IPS DF 6.9 (cell line): ENCODE measurements around the gene SRPX.

Experiments
- DNase-seq: peaks from one replicate; pipeline ENCODE4 v3.0.0-alpha.2; 2013; ENCODE audit warnings: low read depth, low spot score
- H3K27ac ChIP-seq: one replicate; pipeline ENCODE4 v1.5.1; 2013; ENCODE audit warnings: low read length, control low read depth
- H3K27me3 ChIP-seq: 2 replicates; pipeline ENCODE4 v1.6.1; 2013; ENCODE audit warnings: mild to moderate bottlenecking, low read length; ENCODE audit not compliant: control insufficient read depth, insufficient read depth
- H3K36me3 ChIP-seq: 2 replicates; pipeline ENCODE4 v1.6.1; 2013; ENCODE audit warnings: low read length; ENCODE audit not compliant: control insufficient read depth, insufficient read depth
- H3K4me1 ChIP-seq: 2 replicates; pipeline ENCODE4 v1.6.1; 2013; ENCODE audit warnings: low read length; ENCODE audit not compliant: control insufficient read depth, insufficient read depth
- H3K4me3 ChIP-seq: 2 replicates; pipeline ENCODE4 v1.5.1; 2013; ENCODE audit warnings: mild to moderate bottlenecking, low read length
- H3K9me3 ChIP-seq: 2 replicates; pipeline ENCODE4 v1.6.1; 2013; ENCODE audit warnings: low read length, inconsistent platforms; ENCODE audit not compliant: control insufficient read depth, insufficient read depth
- WGBS: extraction: QIAGEN DNeasy Blood & Tissue Kit; methylation state at CpG from one replicate; pipeline ENCODE4 v1.1.7; 2013; ENCODE audit warnings: mixed read lengths, missing lambda C conversion rate; ENCODE audit not compliant: insufficient read length, insufficient coverage; 5-methylcytosine and 5-hydroxymethylcytosine counted together

Gene SRPX

GRCh38 chrX:38172596-38172995 is 48.1 kb downstream of the SRPX start:
- Histone ChIP-seq H3K4me3 (no peak overlapping the region), H3K36me3 (no peaks in the 10 kb centered on the region), H3K27me3 (no peaks in the 10 kb centered on the region), H3K4me1 (no peaks in the 10 kb centered on the region), H3K27ac (no peak overlapping the region), H3K9me3 (no peaks in the 10 kb centered on the region)
- WGBS = no CpG with 5 or more reads among the region's 3 CpGs
- DNase-seq = no peak

GRCh38 chrX:38170556-38170955 is 50.1 kb downstream of the SRPX start:
- Histone ChIP-seq H3K9me3 (no peaks in the 10 kb centered on the region), H3K27me3 (no peaks in the 10 kb centered on the region), H3K36me3 (no peaks in the 10 kb centered on the region), H3K4me1 (no peaks in the 10 kb centered on the region), H3K27ac (no peak overlapping the region), H3K4me3 (no peak overlapping the region)
- no CpG with 5 or more reads among the region's 1 CpG for WGBS
- no peak for DNase-seq

GRCh38 chrX:38166478-38167083 is 54.1 kb downstream of the SRPX start:
- Histone ChIP-seq H3K9me3 (no peaks in the 10 kb centered on the region), H3K27me3 (no peaks in the 10 kb centered on the region), H3K4me3 (no peak overlapping the region), H3K27ac (no peak overlapping the region), H3K36me3 (no peaks in the 10 kb centered on the region), H3K4me1 (no peaks in the 10 kb centered on the region)
- WGBS = no CpG with 5 or more reads among the region's 2 CpGs
- DNase-seq = no peak

- no CpG with 5 or more reads among the region's 1 CpG for WGBS
- Histone ChIP-seq H3K4me3 (no peak overlapping the region), H3K27ac (no peak overlapping the region), H3K27me3 (no peaks in the 10 kb centered on the region), H3K36me3 (no peaks in the 10 kb centered on the region), H3K9me3 (no peaks in the 10 kb centered on the region), H3K4me1 (no peaks in the 10 kb centered on the region)
- no peak for DNase-seq
Observed at GRCh38 chrX:38165023-38165422, 55.6 kb downstream of the SRPX start.

- no peak overlapping the region for H3K4me3 ChIP-seq
- no peak for DNase-seq
- H3K27ac ChIP-seq = no peak overlapping the region
- H3K36me3 ChIP-seq = no peaks in the 10 kb centered on the region
- no peaks in the 10 kb centered on the region for H3K9me3 ChIP-seq
- no peaks in the 10 kb centered on the region for H3K4me1 ChIP-seq
- no peaks in the 10 kb centered on the region for H3K27me3 ChIP-seq
Observed at GRCh38 chrX:38163193-38163592, 57.5 kb downstream of the SRPX start.

GRCh38 chrX:38156838-38157237 is 63.8 kb downstream of the SRPX start:
- Histone ChIP-seq H3K27me3 (no peaks in the 10 kb centered on the region), H3K27ac (no peak overlapping the region), H3K4me3 (no peak overlapping the region), H3K36me3 (no peaks in the 10 kb centered on the region), H3K9me3 (no peaks in the 10 kb centered on the region), H3K4me1 (no peaks in the 10 kb centered on the region)
- DNase-seq = no peak
- no CpG with 5 or more reads among the region's 7 CpGs for WGBS

GRCh38 chrX:38154818-38155217 is 65.9 kb downstream of the SRPX start:
- no peaks in the 10 kb centered on the region for H3K36me3 ChIP-seq
- no CpG with 5 or more reads among the region's 2 CpGs for WGBS

GRCh38 chrX:38154340-38154739 is 66.3 kb downstream of the SRPX start:
- Histone ChIP-seq H3K27ac (no peak overlapping the region), H3K4me3 (no peak overlapping the region), H3K4me1 (no peaks in the 10 kb centered on the region), H3K27me3 (no peaks in the 10 kb centered on the region), H3K9me3 (no peaks in the 10 kb centered on the region), H3K36me3 (no peaks in the 10 kb centered on the region)
- no CpG with 5 or more reads among the region's 5 CpGs for WGBS
- no peak for DNase-seq

More at GRCh38 chrX:38154818-38155217, 65.9 kb downstream of the SRPX start:
- H3K27ac ChIP-seq = no peak overlapping the region
- no peak for DNase-seq
- H3K9me3 ChIP-seq = no peaks in the 10 kb centered on the region
- no peaks in the 10 kb centered on the region for H3K4me1 ChIP-seq
- no peak overlapping the region for H3K4me3 ChIP-seq
- H3K27me3 ChIP-seq = no peaks in the 10 kb centered on the region

- no CpG with 5 or more reads among the region's 5 CpGs for WGBS
- H3K4me3 ChIP-seq = no peak overlapping the region
- no peak for DNase-seq
- H3K27me3 ChIP-seq = no peaks in the 10 kb centered on the region
- H3K4me1 ChIP-seq = no peaks in the 10 kb centered on the region
- H3K27ac ChIP-seq = no peak overlapping the region
- H3K36me3 ChIP-seq = no peaks in the 10 kb centered on the region
- H3K9me3 ChIP-seq = no peaks in the 10 kb centered on the region
Observed at GRCh38 chrX:38151441-38151840, 69.2 kb downstream of the SRPX start.

- no peak for DNase-seq
- no peaks in the 10 kb centered on the region for H3K4me1 ChIP-seq
- H3K27me3 ChIP-seq = no peaks in the 10 kb centered on the region
- no peaks in the 10 kb centered on the region for H3K9me3 ChIP-seq
- WGBS = no CpG with 5 or more reads among the region's 4 CpGs
- no peak overlapping the region for H3K4me3 ChIP-seq
- H3K36me3 ChIP-seq = no peaks in the 10 kb centered on the region
- H3K27ac ChIP-seq = no peak overlapping the region
Observed at GRCh38 chrX:38150993-38151392, 69.7 kb downstream of the SRPX start.

- no CpG with 5 or more reads among the region's 2 CpGs for WGBS
- Histone ChIP-seq H3K4me1 (no peaks in the 10 kb centered on the region), H3K27me3 (no peaks in the 10 kb centered on the region), H3K36me3 (no peaks in the 10 kb centered on the region), H3K27ac (no peak overlapping the region), H3K9me3 (no peaks in the 10 kb centered on the region), H3K4me3 (no peak overlapping the region)
- no peak for DNase-seq
Observed at GRCh38 chrX:38149016-38149415, 71.7 kb downstream of the SRPX start.
